Erythroblast (primary cell): ENCODE measurements around the gene NDRG2.

Source experiments
- DNase-seq, 2 experiments: peaks; one replicate each; lab custom pipeline; 2025; lab: John Stamatoyannopoulos, UW
- GATA1 ChIP-seq: IDR thresholded peaks from 2 replicates; pipeline ENCODE4 v1.6.1; 2011; ENCODE audit warnings: low read depth, mild to moderate bottlenecking, control low read depth, low read length, moderate library complexity
- POLR2A ChIP-seq: IDR thresholded peaks from 2 replicates; pipeline ENCODE4 v1.6.1; 2011; ENCODE audit warnings: mild to moderate bottlenecking, low read length

The NDRG2 gene

GRCh38 chr14:21036751-21037150 lies 11.9 kb upstream of the NDRG2 start:
- no peak for TF ChIP-seq GATA1
- no peak for TF ChIP-seq POLR2A
- no peak for DNase-seq

- no peak for TF ChIP-seq GATA1
- TF ChIP-seq POLR2A = no peak
Observed at GRCh38 chr14:21034707-21035106, 9.8 kb upstream of the NDRG2 start, which contains the start of gene RNASE13. Gene RNASE13, minus strand, starts transcription at chr14:21034807. Its CDS starts 519 bp downstream, at chr14:21034288.

GRCh38 chr14:21033133-21033698 lies 8.4 kb upstream of the NDRG2 start:
- TF ChIP-seq POLR2A = no peak
- DNase-seq = no peak

More at GRCh38 chr14:21034707-21035106, 9.8 kb upstream of the NDRG2 start, which contains the start of gene RNASE13:
- DNase-seq = no peak

GRCh38 chr14:21032326-21033132 lies 7.7 kb upstream of the NDRG2 start:
- TF ChIP-seq POLR2A (no peak), GATA1 (no peak)
- DNase-seq = no peak

GRCh38 chr14:21030531-21030930 lies 5.7 kb upstream of the NDRG2 start:
- TF ChIP-seq GATA1 = no peak
- no peak for TF ChIP-seq POLR2A
- DNase-seq = no peak

- TF ChIP-seq POLR2A (no peak), GATA1 (no peak)
- DNase-seq = no peak
Observed at GRCh38 chr14:21029917-21030316, 5.1 kb upstream of the NDRG2 start, which contains the start of gene TPPP2. Gene TPPP2, plus strand, starts transcription at chr14:21030217. Its CDS starts 365 bp downstream, at chr14:21030582.

- peak in 1 of 2 experiments; percentile 21 for DNase-seq
- TF ChIP-seq POLR2A (no peak), GATA1 (no peak)
Observed at GRCh38 chr14:21026988-21027315, 2.1 kb upstream of the NDRG2 start.

GRCh38 chr14:21026274-21026987 lies 1.6 kb upstream of the NDRG2 start:
- DNase-seq = no peak
- TF ChIP-seq GATA1 = no peak
- no peak for TF ChIP-seq POLR2A

GRCh38 chr14:21025371-21026273 lies 761 bp upstream of the NDRG2 start:
- no peak for DNase-seq

GRCh38 chr14:21023817-21024584 lies 860 bp downstream of the NDRG2 start:
- TF ChIP-seq GATA1 (no peak), POLR2A (no peak)
- DNase-seq = no peak

More at GRCh38 chr14:21025371-21026273, 761 bp upstream of the NDRG2 start:
- no peak for TF ChIP-seq POLR2A

GRCh38 chr14:21023174-21023573 lies 1.7 kb downstream of the NDRG2 start:
- DNase-seq = no peak
- TF ChIP-seq GATA1 = no peak
- no peak for TF ChIP-seq POLR2A

- no peak for DNase-seq
- TF ChIP-seq POLR2A = no peak
- TF ChIP-seq GATA1 = no peak
Observed at GRCh38 chr14:21022686-21023085, 2.2 kb downstream of the NDRG2 start.
